SH-SY5Y (cell line): ENCODE data around the gene ZNF24.

Source experiments
- GATA2 ChIP-seq: IDR thresholded peaks from 2 replicates; pipeline ENCODE4 v1.6.1; 2011; ENCODE audit warnings: mild to moderate bottlenecking, low read depth, low read length
- GATA3 ChIP-seq: IDR thresholded peaks from 2 replicates; pipeline ENCODE4 v1.6.1; 2011; ENCODE audit warnings: low read depth, mild to moderate bottlenecking, low read length, moderate library complexity

- TF ChIP-seq GATA3 (no peak), GATA2 (no peak)
These were observed 48.2 kb downstream of the ZNF24 start for GRCh38 chr18:35296060-35296459.
